Neuronal stem cell (in vitro differentiated cells): Measurements from ENCODE around the gene CSRP1.

Experiments used
- DNase-seq: peaks from one replicate; pipeline ENCODE4 v3.0.0-alpha.2; 2013; ENCODE audit warnings: low spot score
- H2AFZ ChIP-seq: one replicate; pipeline ENCODE4 v1.6.1; 2013; ENCODE audit warnings: mild to moderate bottlenecking, low read length, inconsistent platforms
- H2AK5ac ChIP-seq: 2 replicates; pipeline ENCODE4 v1.6.1; 2013; ENCODE audit warnings: low read depth, mild to moderate bottlenecking, inconsistent platforms, low read length, moderate library complexity, mixed read lengths
- H2BK120ac ChIP-seq: 2 replicates; pipeline ENCODE4 v1.6.1; 2013; ENCODE audit warnings: low read depth, mild to moderate bottlenecking, inconsistent platforms, low read length, moderate library complexity, mixed read lengths
- H2BK12ac ChIP-seq: one replicate; pipeline ENCODE4 v1.6.1; 2013; ENCODE audit warnings: low read length, inconsistent platforms
- H2BK15ac ChIP-seq: 2 replicates; pipeline ENCODE4 v1.6.1; 2013; ENCODE audit warnings: mild to moderate bottlenecking, low read length, inconsistent platforms, mixed read lengths
- H2BK5ac ChIP-seq: one replicate; pipeline ENCODE4 v1.6.1; 2013; ENCODE audit warnings: inconsistent platforms, mild to moderate bottlenecking, low read length, moderate library complexity
- H3K14ac ChIP-seq: one replicate; pipeline ENCODE4 v1.6.1; 2013; ENCODE audit warnings: low read length, inconsistent platforms
- H3K18ac ChIP-seq: 2 replicates; pipeline ENCODE4 v1.6.1; 2013; ENCODE audit warnings: low read length, inconsistent platforms
- H3K23ac ChIP-seq: 2 replicates; pipeline ENCODE4 v1.6.1; 2013; ENCODE audit warnings: low read depth, mild to moderate bottlenecking, mixed read lengths, low read length, inconsistent platforms; ENCODE audit not compliant: poor library complexity
- H3K27ac ChIP-seq: replicated peaks from 3 replicates; pipeline ENCODE4 v1.5.1; 2013; ENCODE audit warnings: low read length, inconsistent platforms
- H3K27me3 ChIP-seq, 3 experiments: 2 replicates each; pipeline ENCODE4 v1.6.1; 2013; ENCODE audit warnings: low read length in 3 of 3, mild to moderate bottlenecking in 2 of 3, inconsistent platforms in 1 of 3, low read depth in 1 of 3, mixed read lengths in 1 of 3, moderate library complexity in 1 of 3; ENCODE audit not compliant: control insufficient read depth in 3 of 3, insufficient read depth in 3 of 3
- H3K36me3 ChIP-seq, 2 donors: replicated peaks in 1 of 2; 2 replicates each; pipeline ENCODE4 v1.6.1; 2013; ENCODE audit warnings: low read length in 2 of 2; ENCODE audit not compliant: control insufficient read depth in 2 of 2, insufficient read depth in 2 of 2
- H3K4ac ChIP-seq: 2 replicates; pipeline ENCODE4 v1.6.1; 2013; ENCODE audit warnings: inconsistent platforms, mild to moderate bottlenecking, low read length, moderate library complexity
- H3K4me1 ChIP-seq, 2 donors: 1 replicate in 1 of 2; 2 replicates in 1 of 2; pipeline ENCODE4 v1.6.1; 2013; ENCODE audit warnings: low read length in 2 of 2, low read depth in 1 of 2; ENCODE audit not compliant: control insufficient read depth in 2 of 2, insufficient read depth in 1 of 2
- H3K4me2 ChIP-seq: one replicate; pipeline ENCODE4 v1.6.1; 2013; ENCODE audit warnings: mild to moderate bottlenecking, low read length, inconsistent platforms; ENCODE audit not compliant: insufficient read depth, poor library complexity, severe bottlenecking
- H3K4me3 ChIP-seq, 2 donors: 2 replicates each; pipeline ENCODE4 v1.5.1; 2013; ENCODE audit warnings: low read length in 2 of 2, mild to moderate bottlenecking in 2 of 2, inconsistent platforms in 1 of 2, moderate library complexity in 1 of 2
- H3K79me1 ChIP-seq: one replicate; pipeline ENCODE4 v1.6.1; 2013; ENCODE audit warnings: low read depth, mild to moderate bottlenecking, inconsistent platforms, low read length, moderate library complexity
- H3K9ac ChIP-seq: one replicate; pipeline ENCODE4 v1.6.1; 2013; ENCODE audit warnings: mild to moderate bottlenecking, low read depth, low read length, inconsistent platforms; ENCODE audit not compliant: poor library complexity
- H3K9me3 ChIP-seq, 2 donors: replicated peaks in 1 of 2; 2 replicates each; pipeline versions ENCODE3 to v1.6.1; 2013; ENCODE audit warnings: low read length in 2 of 2, mild to moderate bottlenecking in 2 of 2, inconsistent platforms in 1 of 2, low read depth in 1 of 2, mixed read lengths in 1 of 2, moderate library complexity in 1 of 2; ENCODE audit not compliant: control insufficient read depth in 2 of 2, insufficient read depth in 1 of 2
- H4K8ac ChIP-seq: one replicate; pipeline ENCODE4 v1.6.1; 2013; ENCODE audit warnings: low read depth, mild to moderate bottlenecking, inconsistent platforms, low read length, moderate library complexity
- H4K91ac ChIP-seq: one replicate; pipeline ENCODE4 v1.6.1; 2013; ENCODE audit warnings: low read length, low read depth, mild to moderate bottlenecking, inconsistent platforms; ENCODE audit not compliant: poor library complexity
- WGBS, 2 donors: extraction: QIAGEN DNeasy Blood & Tissue Kit; methylation state at CpG; one replicate each; pipeline ENCODE4 v1.1.7; 2013; ENCODE audit warnings: missing lambda C conversion rate in 2 of 2, mixed read lengths in 1 of 2; ENCODE audit not compliant: insufficient read length in 2 of 2, insufficient replicate concordance in 1 of 2; ENCODE audit errors: extremely low coverage in 2 of 2; 5-methylcytosine and 5-hydroxymethylcytosine counted together

The CSRP1 gene

GRCh38 chr1:201436969-201437368, 70.0 kb downstream of the CSRP1 start:
- H3K14ac ChIP-seq, result no peak overlapping the region
- no peaks in the 10 kb centered on the region for H3K27me3 ChIP-seq
- no peak overlapping the region for H2BK5ac ChIP-seq
- H3K18ac ChIP-seq, result no peak overlapping the region
- peaks cover 0 to 3% of the 10 kb centered on the region in 2 donors for H3K4me1 ChIP-seq
- no peak overlapping the region for H3K4ac ChIP-seq
- no peak overlapping the region for H2BK120ac ChIP-seq
- H3K36me3 ChIP-seq, result no peaks in the 10 kb centered on the region
- no peak overlapping the region for H3K4me2 ChIP-seq
- H4K91ac ChIP-seq, result no peak overlapping the region
- WGBS, 2 donors, result no CpG with 5 or more reads among the region's 3 CpGs
- no peaks in the 10 kb centered on the region for H3K9me3 ChIP-seq
- no peak overlapping the region for H2AK5ac ChIP-seq
- no peak overlapping the region for H2BK12ac ChIP-seq
- no peak for DNase-seq
- H4K8ac ChIP-seq, result no peak overlapping the region
- no peak overlapping the region for H3K27ac ChIP-seq
- H2BK15ac ChIP-seq, result no peak overlapping the region
- no peak overlapping the region for H3K4me3 ChIP-seq
- H2AFZ ChIP-seq, result no peak overlapping the region
- no peak overlapping the region for H3K23ac ChIP-seq
- H3K79me1 ChIP-seq, result no peaks in the 10 kb centered on the region
- H3K9ac ChIP-seq, result no peak overlapping the region

GRCh38 chr1:201436393-201436792, 70.5 kb downstream of the CSRP1 start:
- Histone ChIP-seq H3K23ac (no peak overlapping the region), H3K79me1 (no peaks in the 10 kb centered on the region), H3K14ac (no peak overlapping the region), H4K91ac (no peak overlapping the region), H3K4me2 (no peak overlapping the region), H3K36me3 (no peaks in the 10 kb centered on the region), H3K4ac (no peak overlapping the region), H2BK120ac (no peak overlapping the region), H3K4me3 (no peak overlapping the region), H2BK12ac (no peak overlapping the region), H3K27ac (no peak overlapping the region), H4K8ac (no peak overlapping the region), H2AK5ac (no peak overlapping the region), H3K27me3 (peaks cover 0 to under 1% (median 0%) of the 10 kb centered on the region in 3 experiments), H2BK5ac (no peak overlapping the region), H2AFZ (no peak overlapping the region), H3K4me1 (peaks cover 1 to 6% of the 10 kb centered on the region in 2 donors), H3K9me3 (no peaks in the 10 kb centered on the region), H2BK15ac (no peak overlapping the region), H3K18ac (no peak overlapping the region), H3K9ac (no peak overlapping the region)
- WGBS, 2 donors, result no CpG with 5 or more reads among the region's 6 CpGs
- no peak for DNase-seq

- Histone ChIP-seq H3K4me1 (peaks cover 5 to 13% of the 10 kb centered on the region in 2 donors), H3K36me3 (no peaks in the 10 kb centered on the region), H3K27me3 (peaks cover 0 to 12% (median 0%) of the 10 kb centered on the region in 3 experiments), H3K27ac (no peak overlapping the region), H3K9ac (no peak overlapping the region), H2BK120ac (no peak overlapping the region), H4K8ac (no peak overlapping the region), H4K91ac (no peak overlapping the region), H3K9me3 (no peaks in the 10 kb centered on the region), H3K23ac (no peak overlapping the region), H3K4me3 (no peak overlapping the region), H2AFZ (no peak overlapping the region), H3K4ac (no peak overlapping the region), H3K14ac (no peak overlapping the region), H3K79me1 (no peaks in the 10 kb centered on the region), H2BK12ac (no peak overlapping the region), H2BK5ac (no peak overlapping the region), H3K4me2 (no peak overlapping the region), H3K18ac (no peak overlapping the region), H2BK15ac (no peak overlapping the region), H2AK5ac (no peak overlapping the region)
- DNase-seq, result no peak
- WGBS, 2 donors, result no CpG with 5 or more reads among the region's 3 CpGs
Measured at GRCh38 chr1:201434266-201434665, 72.7 kb downstream of the CSRP1 start.

GRCh38 chr1:201433609-201434008, 73.3 kb downstream of the CSRP1 start:
- no peaks in the 10 kb centered on the region for H3K36me3 ChIP-seq
- no peak overlapping the region for H3K4me3 ChIP-seq
- H3K4me1 ChIP-seq, result peaks cover 5 to 13% of the 10 kb centered on the region in 2 donors
- no peak overlapping the region for H3K9ac ChIP-seq
- H2BK15ac ChIP-seq, result no peak overlapping the region
- peaks cover 0 to 19% (median 0%) of the 10 kb centered on the region in 3 experiments for H3K27me3 ChIP-seq
- H2BK120ac ChIP-seq, result no peak overlapping the region
- WGBS, 2 donors, result no CpG with 5 or more reads among the region's 6 CpGs
- H2BK5ac ChIP-seq, result no peak overlapping the region
- H2BK12ac ChIP-seq, result no peak overlapping the region
- H4K8ac ChIP-seq, result no peak overlapping the region
- no peak overlapping the region for H3K4me2 ChIP-seq
- H3K4ac ChIP-seq, result no peak overlapping the region
- H2AK5ac ChIP-seq, result no peak overlapping the region
- DNase-seq, result no peak
- H3K79me1 ChIP-seq, result no peaks in the 10 kb centered on the region
- no peak overlapping the region for H3K27ac ChIP-seq
- no peak overlapping the region for H2AFZ ChIP-seq
- H3K23ac ChIP-seq, result no peak overlapping the region
- no peaks in the 10 kb centered on the region for H3K9me3 ChIP-seq
- no peak overlapping the region for H3K14ac ChIP-seq
- no peak overlapping the region for H4K91ac ChIP-seq
- H3K18ac ChIP-seq, result no peak overlapping the region
